Measurements from ENCODE around the gene LGR6.
"Not testable (repeated sequence)": the region's sequence is repeated elsewhere in the genome, so short reads cannot be mapped to it uniquely, and the experiment has no call there.

The LGR6 gene

GRCh38 chr1:202243006-202243405, 49.4 kb downstream of the LGR6 start:
- DNase-seq = no peak

GRCh38 chr1:202244841-202245261, 51.3 kb downstream of the LGR6 start:
- no peak for DNase-seq

GRCh38 chr1:202245391-202245790, 51.8 kb downstream of the LGR6 start:
- DNase-seq = no peak

GRCh38 chr1:202247104-202247503, 53.5 kb downstream of the LGR6 start:
- DNase-seq = no peak

GRCh38 chr1:202247837-202248795, 54.5 kb downstream of the LGR6 start:
- no peak for DNase-seq

- no peak for DNase-seq
Measured at GRCh38 chr1:202248861-202249260, 55.3 kb downstream of the LGR6 start.

GRCh38 chr1:202249436-202249835, 55.8 kb downstream of the LGR6 start:
- DNase-seq = no peak

- no peak for DNase-seq
Measured at GRCh38 chr1:202249846-202250245, 56.2 kb downstream of the LGR6 start.

GRCh38 chr1:202250982-202251381, 57.4 kb downstream of the LGR6 start:
- DNase-seq = no peak

- DNase-seq = no peak
Measured at GRCh38 chr1:202251424-202252256, 58.0 kb downstream of the LGR6 start.

GRCh38 chr1:202252271-202252670, 58.7 kb downstream of the LGR6 start:
- DNase-seq = no peak

- no peak for DNase-seq
Measured at GRCh38 chr1:202254454-202255252, 61.1 kb downstream of the LGR6 start.

- no peak for DNase-seq
Measured at GRCh38 chr1:202255343-202255742, 61.7 kb downstream of the LGR6 start.

- DNase-seq = no peak
Measured at GRCh38 chr1:202259705-202260104, 66.1 kb downstream of the LGR6 start.

- not testable (repeated sequence) for DNase-seq
Measured at GRCh38 chr1:202261209-202261958, 67.8 kb downstream of the LGR6 start.

- no peak for DNase-seq
Measured at GRCh38 chr1:202263628-202264027, 70.0 kb downstream of the LGR6 start.

GRCh38 chr1:202264300-202264699, 70.7 kb downstream of the LGR6 start:
- DNase-seq = no peak

- DNase-seq = no peak
Measured at GRCh38 chr1:202264726-202265125, 71.1 kb downstream of the LGR6 start.

- DNase-seq = no peak
Measured at GRCh38 chr1:202266061-202266765, 72.6 kb downstream of the LGR6 start.

GRCh38 chr1:202268032-202268431, 74.4 kb downstream of the LGR6 start:
- DNase-seq = no peak

GRCh38 chr1:202268817-202269216, 75.2 kb downstream of the LGR6 start:
- no peak for DNase-seq

Data from CD4-positive, alpha-beta T cell treated with Interleukin-1 beta for 1 hour (primary cell).